GM12865 (cell line): ENCODE results near the gene PICK1.

Experiments
- DNase-seq: peaks from one replicate; pipeline ENCODE4 v3.0.0; 2010; ENCODE audit warnings: low read depth
- H3K4me3 ChIP-seq: 2 replicates; pipeline ENCODE4 v1.5.1; 2011; ENCODE audit warnings: mild to moderate bottlenecking, low read depth, low read length, control low read depth
- CTCF ChIP-seq: IDR thresholded peaks from 2 replicates; pipeline ENCODE4 v1.5.1; 2011; ENCODE audit warnings: low read length, control low read depth, low read depth, inconsistent platforms; ENCODE audit not compliant: insufficient read depth; ENCODE audit errors: missing control alignments

The PICK1 gene

GRCh38 chr22:38106814-38107578, 49.8 kb downstream of the PICK1 start:
- H3K4me3 ChIP-seq, result no peak overlapping the region
- no peak for TF ChIP-seq CTCF
- DNase-seq, result no peak

- no peak for TF ChIP-seq CTCF
- no peak for DNase-seq
- H3K4me3 ChIP-seq, result no peak overlapping the region
Measured at GRCh38 chr22:38107692-38108515, 50.7 kb downstream of the PICK1 start.

GRCh38 chr22:38108561-38109319, 51.5 kb downstream of the PICK1 start:
- no peak overlapping the region for H3K4me3 ChIP-seq
- no peak for DNase-seq
- no peak for TF ChIP-seq CTCF

GRCh38 chr22:38109371-38110001, 52.3 kb downstream of the PICK1 start:
- no peak overlapping the region for H3K4me3 ChIP-seq
- no peak for DNase-seq
- no peak for TF ChIP-seq CTCF

GRCh38 chr22:38110008-38110862, 53.0 kb downstream of the PICK1 start, which contains the start of gene BAIAP2L2:
TSS of gene BAIAP2L2 (minus strand) at chr22:38110684. CDS start at chr22:38110525, 159 bp downstream.
- no peak within 1 kb of the TSS for H3K4me3 ChIP-seq
- no peak for DNase-seq

More at GRCh38 chr22:38110008-38110862, 53.0 kb downstream of the PICK1 start, which contains the start of gene BAIAP2L2:
- TF ChIP-seq CTCF, result no peak
